Activated naive CD4-positive, alpha-beta T cell treated with anti-CD3 and anti-CD28 coated beads, Interleukin-2, amount 10 ng/mL, durations not matched to agents 5 hours and 36 hours (primary cell): ENCODE results near the gene INSM2. TPM values are rescaled to one million over a fixed set of nuclear protein-coding genes. Genes with fewer than 3 reads are reported as not detected.

Source experiments
- total RNA-seq, 2 experiments: library from RNA; stranded (reverse); gene quantifications; one replicate each; pipeline ENCODE4 v1.2.3, GENCODE V29; 2021

Gene INSM2, protein sequence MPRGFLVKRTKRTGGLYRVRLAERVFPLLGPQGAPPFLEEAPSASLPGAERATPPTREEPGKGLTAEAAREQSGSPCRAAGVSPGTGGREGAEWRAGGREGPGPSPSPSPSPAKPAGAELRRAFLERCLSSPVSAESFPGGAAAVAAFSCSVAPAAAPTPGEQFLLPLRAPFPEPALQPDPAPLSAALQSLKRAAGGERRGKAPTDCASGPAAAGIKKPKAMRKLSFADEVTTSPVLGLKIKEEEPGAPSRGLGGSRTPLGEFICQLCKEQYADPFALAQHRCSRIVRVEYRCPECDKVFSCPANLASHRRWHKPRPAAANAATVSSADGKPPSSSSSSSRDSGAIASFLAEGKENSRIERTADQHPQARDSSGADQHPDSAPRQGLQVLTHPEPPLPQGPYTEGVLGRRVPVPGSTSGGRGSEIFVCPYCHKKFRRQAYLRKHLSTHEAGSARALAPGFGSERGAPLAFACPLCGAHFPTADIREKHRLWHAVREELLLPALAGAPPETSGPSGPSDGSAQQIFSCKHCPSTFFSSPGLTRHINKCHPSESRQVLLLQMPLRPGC
- total RNA-seq = not detected

GRCh38 chr14:35533357-35534207 is at the start of gene INSM2:
Gene INSM2 (plus strand): TSS chr14:35534164. CDS start chr14:35534253, 89 bp downstream.

Other genes with a start within 250 kb of the INSM2 start
- 100 to 1,000 TPM; 174 to 178 TPM for gene PSMA6, start 241.8 kb upstream of the INSM2 start, total RNA-seq
- 10 to 100 TPM; 55.9 to 59.6 TPM for gene NFKBIA, start 129.4 kb upstream of the INSM2 start, total RNA-seq